A549 (cell line): ENCODE results near the gene GORASP1. TPM values are rescaled to one million over a fixed set of nuclear protein-coding genes. Genes with fewer than 3 reads are reported as not detected.

ENCODE experiments used
- ATAC-seq, 2 experiments: fragments of 200-7000 bp in 1 of 2; fragments of >200 bp in 1 of 2; cut with Nextera tagmentation in 1 of 2; cut with Tn5 transposase in 1 of 2; 3 replicates each; pipeline versions ENCODE4 v1.8.0 to v1.9.1; 2018 to 2020; ENCODE audit warnings: mild to moderate bottlenecking in 1 of 2, moderate library complexity in 1 of 2
- CTCF ChIA-PET: fragments of 300-600 bp; sonication (Branson Sonifier 250); formaldehyde crosslinking; extraction: SDS; loops from one replicate; lab custom pipeline; 2021; ENCODE audit warnings: antibody characterized with exemption, inconsistent platforms; lab: Yijun Ruan, JAX
- POLR2A ChIA-PET: fragments of 350-600 bp; formaldehyde crosslinking; extraction: SDS; loops from one replicate; lab custom pipeline; 2021; ENCODE audit warnings: antibody characterized with exemption, inconsistent platforms; lab: Yijun Ruan, JAX
- DNase-seq, 2 experiments: peaks; one replicate each; pipeline versions ENCODE4 v3.0.0 to v3.0.0-alpha.2; 2011 to 2016; ENCODE audit warnings: low read depth in 1 of 2, low spot score in 1 of 2
- FAIRE-seq: peaks from 2 replicates; lab custom pipeline; 2011; peaks lifted over from hg19 to GRCh38; lab: Jason Lieb, UNC
- H3K27ac ChIP-seq, 2 experiments: fragments of >200 bp; sonication (Bioruptor Twin); formaldehyde crosslinking; 3 replicates each; pipeline ENCODE4 v1.5.1; 2016 to 2017
- H3K4me1 ChIP-seq: fragments of >200 bp; sonication (Bioruptor Twin); formaldehyde crosslinking; 3 replicates; pipeline ENCODE4 v1.6.1; 2016
- H3K4me2 ChIP-seq: fragments of >200 bp; sonication (Bioruptor Twin); formaldehyde crosslinking; 3 replicates; pipeline ENCODE4 v1.6.1; 2016
- H3K4me3 ChIP-seq: fragments of >200 bp; sonication (Bioruptor Twin); formaldehyde crosslinking; 3 replicates; pipeline ENCODE4 v1.5.1; 2016
- H3K9me3 ChIP-seq: fragments of >200 bp; sonication (Bioruptor Twin); formaldehyde crosslinking; 3 replicates; pipeline ENCODE4 v1.6.1; 2016
- CBX2 ChIP-seq: fragments of 200-600 bp; sonication (generic); IDR thresholded peaks from 2 replicates; pipeline ENCODE4 v1.6.1; 2016; ENCODE audit warnings: low read depth, mild to moderate bottlenecking, borderline replicate concordance
- CEBPB ChIP-seq, 2 experiments: fragments of >200 bp in 1 of 2; sonication (Bioruptor Twin) in 1 of 2; formaldehyde crosslinking in 1 of 2; IDR thresholded peaks; 2 replicates each; pipeline ENCODE4 v1.6.1; 2012 to 2016
- EP300 ChIP-seq, 2 experiments: fragments of >200 bp; sonication (Bioruptor Twin); formaldehyde crosslinking; IDR thresholded peaks; 2 replicates in 1 of 2; 3 replicates in 1 of 2; pipeline ENCODE4 v1.6.1; 2016 to 2017
- FOSB ChIP-seq: fragments of 250-450 bp; sonication (Bioruptor Pico); IDR thresholded peaks from 2 replicates; pipeline ENCODE4 v1.5.0; 2020; ENCODE audit warnings: mild to moderate bottlenecking, moderate library complexity
- FOSL2 ChIP-seq, 2 experiments: fragments of 450-650 bp in 1 of 2; fragments of >200 bp in 1 of 2; sonication (Bioruptor Twin) in 1 of 2; formaldehyde crosslinking; IDR thresholded peaks; 2 replicates each; pipeline versions ENCODE4 v1.5.0 to v1.6.1; 2016 to 2020; ENCODE audit warnings: mild to moderate bottlenecking in 1 of 2, moderate library complexity in 1 of 2
- HOXA7 ChIP-seq: fragments of 250-450 bp; sonication (Bioruptor Pico); IDR thresholded peaks from 2 replicates; pipeline ENCODE4 v1.5.0; 2020; ENCODE audit warnings: mild to moderate bottlenecking, moderate library complexity
- HOXB5 ChIP-seq: fragments of 250-450 bp; sonication (Bioruptor Pico); IDR thresholded peaks from 2 replicates; pipeline ENCODE4 v1.5.0; 2020; ENCODE audit warnings: mild to moderate bottlenecking, moderate library complexity
- MAFK ChIP-seq: fragments of 450-650 bp; IDR thresholded peaks from 2 replicates; pipeline ENCODE4 v1.6.1; 2014; ENCODE audit not compliant: partially characterized antibody
- MYC ChIP-seq: IDR thresholded peaks from 2 replicates; pipeline ENCODE4 v1.6.1; 2012; ENCODE audit warnings: mild to moderate bottlenecking, inconsistent platforms, low read length, improper control_type of control experiment, borderline replicate concordance
- PHF8 ChIP-seq: fragments of 200-600 bp; sonication (generic); IDR thresholded peaks from 2 replicates; pipeline ENCODE4 v1.6.1; 2016; ENCODE audit warnings: low read depth, mild to moderate bottlenecking, antibody characterized with exemption, moderate library complexity, borderline replicate concordance
- POLR2A ChIP-seq: IDR thresholded peaks from 2 replicates; pipeline ENCODE4 v1.6.1; 2012; ENCODE audit warnings: mild to moderate bottlenecking, low read length
- RARB ChIP-seq: fragments of 250-450 bp; sonication (Bioruptor Pico); IDR thresholded peaks from 2 replicates; pipeline ENCODE4 v1.8.0; 2021; ENCODE audit warnings: mild to moderate bottlenecking, moderate library complexity
- RFX5 ChIP-seq: fragments of 450-650 bp; IDR thresholded peaks from 2 replicates; pipeline ENCODE4 v1.7.1; 2014; ENCODE audit warnings: antibody characterized with exemption, mild to moderate bottlenecking, moderate library complexity
- SMC3 ChIP-seq: fragments of >200 bp; sonication (Bioruptor Twin); formaldehyde crosslinking; IDR thresholded peaks from 3 replicates; pipeline ENCODE4 v1.6.1; 2018; ENCODE audit warnings: inconsistent platforms
- SREBF2 ChIP-seq: fragments of 450-650 bp; IDR thresholded peaks from 2 replicates; pipeline ENCODE4 v1.6.1; 2014; ENCODE audit warnings: mild to moderate bottlenecking, moderate library complexity
- TFCP2L1 ChIP-seq: fragments of 250-450 bp; sonication (Bioruptor Pico); IDR thresholded peaks from 2 replicates; pipeline ENCODE4 v1.5.0; 2021; ENCODE audit warnings: mild to moderate bottlenecking
- TP53 ChIP-seq: fragments of 250-450 bp; sonication (Bioruptor Pico); IDR thresholded peaks from 2 replicates; pipeline ENCODE4 v1.5.0; 2021; ENCODE audit warnings: mild to moderate bottlenecking, moderate library complexity
- ZC3H11A ChIP-seq: fragments of 450-650 bp; IDR thresholded peaks from 2 replicates; pipeline ENCODE4 v1.6.1; 2014; ENCODE audit warnings: antibody characterized with exemption, mild to moderate bottlenecking
- ZFP36 ChIP-seq: fragments of 450-650 bp; IDR thresholded peaks from 2 replicates; pipeline ENCODE4 v1.6.1; 2014; ENCODE audit warnings: borderline replicate concordance; ENCODE audit not compliant: partially characterized antibody
- ZNF302 ChIP-seq: fragments of 250-450 bp; sonication (Bioruptor Pico); IDR thresholded peaks from 2 replicates; pipeline ENCODE4 v1.9.0; 2021; ENCODE audit warnings: inconsistent platforms, mild to moderate bottlenecking, moderate library complexity
- ZSCAN20 ChIP-seq: fragments of 250-450 bp; sonication (Bioruptor Pico); IDR thresholded peaks from 2 replicates; pipeline ENCODE4 v1.8.0; 2022; ENCODE audit warnings: mild to moderate bottlenecking, moderate library complexity
- WGBS: methylation state at CpG from one replicate; pipeline ENCODE4 v1.1.6; 2017; ENCODE audit errors: missing lambda C conversion rate; 5-methylcytosine and 5-hydroxymethylcytosine counted together
- polyA plus RNA-seq, 4 experiments: library from polyadenylated mRNA; depleted of rRNA in 3 of 4; stranded (reverse); fragments of >200 nt; fragmentation: RNase III in 1 of 4; extraction: RNeasy Plus Mini Kit Qiagen cat#74134 plus additional on column Dnase treatment in 1 of 4; gene quantifications; 2 replicates in 3 of 4; 3 replicates in 1 of 4; pipeline ENCODE4 v1.2.3, GENCODE V29; 2011 to 2017
- TF ChIP-seq, protein P1 (sequence below): IDR thresholded peaks from 2 replicates; pipeline ENCODE4 v1.6.1; 2012
- TF ChIP-seq, protein P2 (sequence below): fragments of 250-450 bp; sonication (Bioruptor Pico); IDR thresholded peaks from 2 replicates; pipeline ENCODE4 v1.5.0; 2020; ENCODE audit warnings: low read depth, mild to moderate bottlenecking, moderate library complexity
- TF ChIP-seq, protein P3 (sequence below): fragments of 200-600 bp; sonication (generic); IDR thresholded peaks from 2 replicates; pipeline ENCODE4 v1.6.1; 2016; ENCODE audit warnings: antibody characterized with exemption, mild to moderate bottlenecking, moderate library complexity
- TF ChIP-seq, protein P4 (sequence below): fragments of 250-450 bp; sonication (Bioruptor Pico); IDR thresholded peaks from 2 replicates; pipeline ENCODE4 v1.5.0; 2021; ENCODE audit warnings: mild to moderate bottlenecking, moderate library complexity, borderline replicate concordance
- TF ChIP-seq, protein P5 (sequence below): fragments of 150-350 bp; IDR thresholded peaks from 2 replicates; pipeline ENCODE4 v1.6.1; 2014; ENCODE audit warnings: low read depth, mild to moderate bottlenecking, low read length

Gene GORASP1
- polyA plus RNA-seq, 2 of the 4 experiments (the other 2 are of a cell fraction): 30.3 to 32.3 TPM

DNA sequence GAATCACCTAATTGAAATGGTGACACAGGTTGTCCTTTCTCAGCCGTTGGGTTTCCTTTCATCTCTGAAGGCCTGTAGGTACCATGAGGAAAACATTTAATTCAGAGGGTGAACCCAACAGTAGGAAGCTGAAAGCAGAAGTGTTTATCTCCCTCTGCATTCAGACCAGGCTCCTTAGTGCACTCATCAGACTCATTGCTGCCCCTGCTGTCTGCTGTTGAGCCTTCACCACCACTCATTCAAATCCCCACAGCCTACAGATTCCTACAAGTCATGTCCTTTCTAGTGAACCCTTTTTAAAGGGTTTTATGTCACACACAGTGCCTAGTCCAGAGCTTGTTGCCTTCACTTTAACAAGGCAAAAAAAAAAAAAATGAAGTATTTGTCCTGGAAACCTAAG lies 42.2 kb downstream of the GORASP1 start:
- DNase-seq: peak; percentile 35 to 51
- ATAC-seq: peak; percentile 99
- Histone ChIP-seq H3K4me2 (no peak overlapping the region), H3K9me3 (no peaks in the 10 kb centered on the region), H3K27ac (no peak overlapping the region), H3K4me3 (no peak overlapping the region), H3K4me1 (no peaks in the 10 kb centered on the region)
- no peak for FAIRE-seq
- CTCF ChIA-PET: interaction anchor here (0.6 to 1.4 kb wide), 3 partner anchors 29 to 362 kb away, joined by 3 to 5 read pairs (median 4); no protein-coding TSS in a partner anchor
- WGBS: 61% methylated on average over 1 of the region's 1 CpG
- TF ChIP-seq SMC3: no peak
- TF ChIP-seq, protein P1, sequence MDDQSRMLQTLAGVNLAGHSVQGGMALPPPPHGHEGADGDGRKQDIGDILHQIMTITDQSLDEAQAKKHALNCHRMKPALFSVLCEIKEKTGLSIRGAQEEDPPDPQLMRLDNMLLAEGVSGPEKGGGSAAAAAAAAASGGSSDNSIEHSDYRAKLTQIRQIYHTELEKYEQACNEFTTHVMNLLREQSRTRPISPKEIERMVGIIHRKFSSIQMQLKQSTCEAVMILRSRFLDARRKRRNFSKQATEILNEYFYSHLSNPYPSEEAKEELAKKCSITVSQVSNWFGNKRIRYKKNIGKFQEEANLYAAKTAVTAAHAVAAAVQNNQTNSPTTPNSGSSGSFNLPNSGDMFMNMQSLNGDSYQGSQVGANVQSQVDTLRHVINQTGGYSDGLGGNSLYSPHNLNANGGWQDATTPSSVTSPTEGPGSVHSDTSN: no peak
- POLR2A ChIA-PET: no interaction called here

DNA sequence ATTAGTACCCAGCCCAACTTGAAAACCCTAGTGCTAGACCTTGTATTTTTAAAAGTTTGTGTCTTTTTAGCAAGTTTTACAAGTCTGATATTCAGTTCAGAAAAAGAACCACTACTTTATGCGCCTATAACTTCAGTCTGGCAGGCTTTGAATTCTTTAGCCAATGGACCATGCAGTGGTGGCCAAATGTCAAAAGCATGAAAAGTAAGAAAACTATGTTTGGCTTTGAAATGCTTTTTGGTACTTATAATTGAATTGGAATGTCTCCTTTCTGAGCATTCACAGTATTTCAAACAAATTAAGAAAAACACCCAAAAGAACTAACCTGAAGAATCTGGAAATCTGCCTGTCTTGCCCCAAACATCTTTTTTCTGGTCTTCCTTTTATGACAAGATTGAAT lies 42.8 kb downstream of the GORASP1 start:
- no peak for TF ChIP-seq RARB
- TF ChIP-seq, protein P2, sequence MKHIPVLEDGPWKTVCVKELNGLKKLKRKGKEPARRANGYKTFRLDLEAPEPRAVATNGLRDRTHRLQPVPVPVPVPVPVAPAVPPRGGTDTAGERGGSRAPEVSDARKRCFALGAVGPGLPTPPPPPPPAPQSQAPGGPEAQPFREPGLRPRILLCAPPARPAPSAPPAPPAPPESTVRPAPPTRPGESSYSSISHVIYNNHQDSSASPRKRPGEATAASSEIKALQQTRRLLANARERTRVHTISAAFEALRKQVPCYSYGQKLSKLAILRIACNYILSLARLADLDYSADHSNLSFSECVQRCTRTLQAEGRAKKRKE (CRISPR knock-in tag): no peak
- no peak for TF ChIP-seq ZC3H11A
- TF ChIP-seq MYC: no peak
- Histone ChIP-seq H3K4me1 (no peaks in the 10 kb centered on the region), H3K27ac (no peak overlapping the region), H3K9me3 (no peaks in the 10 kb centered on the region), H3K4me3 (no peak overlapping the region), H3K4me2 (no peak overlapping the region)
- DNase-seq (no peak), FAIRE-seq (no peak), ATAC-seq (no peak)
- ChIA-PET POLR2A (no interaction called here), CTCF (interaction anchor here (1.1 to 1.4 kb wide), 2 partner anchors 29 to 361 kb away, joined by 3 to 5 read pairs; no protein-coding TSS in a partner anchor)
- 95% methylated on average over 1 of the region's 1 CpG for WGBS

DNA sequence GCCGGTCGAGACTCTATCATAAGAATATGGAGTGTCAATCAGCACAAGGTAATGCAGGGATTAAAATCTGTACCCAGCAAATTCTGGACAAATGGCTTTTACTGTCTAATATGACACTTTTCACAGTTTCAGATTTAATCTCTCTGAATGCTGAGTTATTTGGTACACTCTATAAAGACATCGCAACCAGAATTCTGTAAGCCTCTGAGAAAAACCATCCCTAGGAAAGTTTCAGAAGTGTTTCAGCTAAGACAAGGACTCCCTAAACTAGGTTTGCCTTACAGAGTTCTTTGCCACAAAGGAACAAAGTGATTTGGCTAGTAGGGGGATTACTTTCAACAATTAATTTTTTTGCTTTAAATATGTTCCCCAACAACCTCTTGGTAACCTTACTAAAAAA lies 44.3 kb downstream of the GORASP1 start:
- FAIRE-seq: no peak

DNA sequence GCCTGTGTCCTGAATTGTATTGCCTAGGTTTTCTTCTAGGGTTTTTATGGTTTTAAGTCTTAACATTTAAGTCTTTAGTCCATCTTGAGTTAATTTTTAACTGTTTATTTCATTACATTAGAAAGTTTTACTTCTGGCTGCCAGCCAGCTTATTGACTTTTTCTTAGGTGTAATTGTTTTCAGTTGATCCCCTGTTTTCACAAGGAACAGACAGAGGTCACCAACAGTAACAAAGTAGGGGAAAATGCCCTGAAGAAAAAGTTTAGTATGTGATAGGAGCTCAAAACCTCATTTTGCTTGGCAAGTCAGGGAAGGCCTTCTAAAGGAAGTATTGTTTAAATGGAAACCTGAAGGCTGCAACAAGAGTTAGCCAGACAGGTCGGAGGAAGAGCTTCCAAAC lies 45.2 kb downstream of the GORASP1 start:
- no peak overlapping the region for H3K4me2 ChIP-seq
- no peak for DNase-seq
- H3K9me3 ChIP-seq: no peaks in the 10 kb centered on the region
- 48% methylated on average over 1 of the region's 1 CpG for WGBS
- no peaks in the 10 kb centered on the region for H3K4me1 ChIP-seq
- ATAC-seq: no peak
- POLR2A ChIA-PET: no interaction called here
- no peak for FAIRE-seq
- CTCF ChIA-PET: no interaction called here
- H3K4me3 ChIP-seq: no peak overlapping the region
- H3K27ac ChIP-seq: no peak overlapping the region
- TF ChIP-seq ZC3H11A (no peak), TFCP2L1 (CRISPR knock-in tag) (no peak), MAFK (no peak), SREBF2 (no peak), RFX5 (no peak), ZNF302 (no peak), POLR2A (no peak), RARB (no peak), HOXB5 (CRISPR knock-in tag) (no peak), HOXA7 (no peak), ZSCAN20 (CRISPR knock-in tag) (no peak), CEBPB (IDR thresholded peaks at IDR 0.05) (no peak), TP53 (CRISPR knock-in tag) (no peak), EP300 (IDR thresholded peaks at IDR 0.05) (no peak), FOSB (no peak)
- TF ChIP-seq, protein P3, sequence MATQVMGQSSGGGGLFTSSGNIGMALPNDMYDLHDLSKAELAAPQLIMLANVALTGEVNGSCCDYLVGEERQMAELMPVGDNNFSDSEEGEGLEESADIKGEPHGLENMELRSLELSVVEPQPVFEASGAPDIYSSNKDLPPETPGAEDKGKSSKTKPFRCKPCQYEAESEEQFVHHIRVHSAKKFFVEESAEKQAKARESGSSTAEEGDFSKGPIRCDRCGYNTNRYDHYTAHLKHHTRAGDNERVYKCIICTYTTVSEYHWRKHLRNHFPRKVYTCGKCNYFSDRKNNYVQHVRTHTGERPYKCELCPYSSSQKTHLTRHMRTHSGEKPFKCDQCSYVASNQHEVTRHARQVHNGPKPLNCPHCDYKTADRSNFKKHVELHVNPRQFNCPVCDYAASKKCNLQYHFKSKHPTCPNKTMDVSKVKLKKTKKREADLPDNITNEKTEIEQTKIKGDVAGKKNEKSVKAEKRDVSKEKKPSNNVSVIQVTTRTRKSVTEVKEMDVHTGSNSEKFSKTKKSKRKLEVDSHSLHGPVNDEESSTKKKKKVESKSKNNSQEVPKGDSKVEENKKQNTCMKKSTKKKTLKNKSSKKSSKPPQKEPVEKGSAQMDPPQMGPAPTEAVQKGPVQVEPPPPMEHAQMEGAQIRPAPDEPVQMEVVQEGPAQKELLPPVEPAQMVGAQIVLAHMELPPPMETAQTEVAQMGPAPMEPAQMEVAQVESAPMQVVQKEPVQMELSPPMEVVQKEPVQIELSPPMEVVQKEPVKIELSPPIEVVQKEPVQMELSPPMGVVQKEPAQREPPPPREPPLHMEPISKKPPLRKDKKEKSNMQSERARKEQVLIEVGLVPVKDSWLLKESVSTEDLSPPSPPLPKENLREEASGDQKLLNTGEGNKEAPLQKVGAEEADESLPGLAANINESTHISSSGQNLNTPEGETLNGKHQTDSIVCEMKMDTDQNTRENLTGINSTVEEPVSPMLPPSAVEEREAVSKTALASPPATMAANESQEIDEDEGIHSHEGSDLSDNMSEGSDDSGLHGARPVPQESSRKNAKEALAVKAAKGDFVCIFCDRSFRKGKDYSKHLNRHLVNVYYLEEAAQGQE: no peak
- TF ChIP-seq, protein P4, sequence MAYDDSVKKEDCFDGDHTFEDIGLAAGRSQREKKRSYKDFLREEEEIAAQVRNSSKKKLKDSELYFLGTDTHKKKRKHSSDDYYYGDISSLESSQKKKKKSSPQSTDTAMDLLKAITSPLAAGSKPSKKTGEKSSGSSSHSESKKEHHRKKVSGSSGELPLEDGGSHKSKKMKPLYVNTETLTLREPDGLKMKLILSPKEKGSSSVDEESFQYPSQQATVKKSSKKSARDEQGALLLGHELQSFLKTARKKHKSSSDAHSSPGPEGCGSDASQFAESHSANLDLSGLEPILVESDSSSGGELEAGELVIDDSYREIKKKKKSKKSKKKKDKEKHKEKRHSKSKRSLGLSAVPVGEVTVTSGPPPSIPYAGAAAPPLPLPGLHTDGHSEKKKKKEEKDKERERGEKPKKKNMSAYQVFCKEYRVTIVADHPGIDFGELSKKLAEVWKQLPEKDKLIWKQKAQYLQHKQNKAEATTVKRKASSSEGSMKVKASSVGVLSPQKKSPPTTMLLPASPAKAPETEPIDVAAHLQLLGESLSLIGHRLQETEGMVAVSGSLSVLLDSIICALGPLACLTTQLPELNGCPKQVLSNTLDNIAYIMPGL (CRISPR knock-in tag): no peak
- TF ChIP-seq, protein P5, sequence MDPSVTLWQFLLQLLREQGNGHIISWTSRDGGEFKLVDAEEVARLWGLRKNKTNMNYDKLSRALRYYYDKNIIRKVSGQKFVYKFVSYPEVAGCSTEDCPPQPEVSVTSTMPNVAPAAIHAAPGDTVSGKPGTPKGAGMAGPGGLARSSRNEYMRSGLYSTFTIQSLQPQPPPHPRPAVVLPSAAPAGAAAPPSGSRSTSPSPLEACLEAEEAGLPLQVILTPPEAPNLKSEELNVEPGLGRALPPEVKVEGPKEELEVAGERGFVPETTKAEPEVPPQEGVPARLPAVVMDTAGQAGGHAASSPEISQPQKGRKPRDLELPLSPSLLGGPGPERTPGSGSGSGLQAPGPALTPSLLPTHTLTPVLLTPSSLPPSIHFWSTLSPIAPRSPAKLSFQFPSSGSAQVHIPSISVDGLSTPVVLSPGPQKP: no peak

More for the DNA sequence above, 44.3 kb downstream of the GORASP1 start:
- 89% methylated on average over 3 of the region's 3 CpGs for WGBS
- POLR2A ChIA-PET: no interaction called here
- H3K4me3 ChIP-seq: no peak overlapping the region
- H3K27ac ChIP-seq: no peak overlapping the region
- DNase-seq (no peak), ATAC-seq (no peak)
- no peaks in the 10 kb centered on the region for H3K9me3 ChIP-seq
- H3K4me1 ChIP-seq: no peaks in the 10 kb centered on the region
- CTCF ChIA-PET: interaction anchor here (1.6 kb wide), 1 partner anchor 225 kb away, joined by 4 read pairs; no protein-coding TSS in a partner anchor
- no peak overlapping the region for H3K4me2 ChIP-seq
- no peak for TF ChIP-seq FOSL2 (IDR thresholded peaks at IDR 0.05)
- no peak for TF ChIP-seq FOSL2 (CRISPR knock-in tag; IDR thresholded peaks at IDR 0.05)
- no peak for TF ChIP-seq PHF8
- no peak for TF ChIP-seq CBX2
- TF ChIP-seq ZFP36: no peak
- TF ChIP-seq, all 56 proteins: peak for 0
